Activated CD8-positive, alpha-beta memory T cell treated with anti-CD3 and anti-CD28 coated beads for 24 hours (primary cell): ENCODE data around the gene ABCA10.

Experiments
- DNase-seq: peaks from one replicate; pipeline ENCODE4 v3.0.0-alpha.2; 2020

The ABCA10 gene

DNA sequence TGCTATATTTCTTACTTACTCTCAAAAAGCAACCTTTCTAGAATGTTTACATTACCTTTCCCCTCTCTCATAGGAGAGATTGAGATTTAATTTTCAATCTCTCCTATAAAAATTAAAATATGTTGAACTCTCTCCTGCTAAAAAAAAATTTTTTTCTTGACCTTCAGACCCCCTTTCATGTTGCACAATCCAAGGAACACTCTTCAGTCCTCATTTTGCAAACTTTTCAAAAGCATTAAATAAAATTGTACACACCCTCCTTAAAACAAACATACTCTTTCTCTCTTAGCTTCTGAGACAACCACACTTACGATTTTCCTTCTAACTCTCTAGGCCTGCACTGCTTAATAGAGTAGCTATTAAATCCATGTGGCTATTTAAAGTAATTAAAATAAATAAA is 78.3 kb downstream of the ABCA10 start:
- no peak for DNase-seq

DNA sequence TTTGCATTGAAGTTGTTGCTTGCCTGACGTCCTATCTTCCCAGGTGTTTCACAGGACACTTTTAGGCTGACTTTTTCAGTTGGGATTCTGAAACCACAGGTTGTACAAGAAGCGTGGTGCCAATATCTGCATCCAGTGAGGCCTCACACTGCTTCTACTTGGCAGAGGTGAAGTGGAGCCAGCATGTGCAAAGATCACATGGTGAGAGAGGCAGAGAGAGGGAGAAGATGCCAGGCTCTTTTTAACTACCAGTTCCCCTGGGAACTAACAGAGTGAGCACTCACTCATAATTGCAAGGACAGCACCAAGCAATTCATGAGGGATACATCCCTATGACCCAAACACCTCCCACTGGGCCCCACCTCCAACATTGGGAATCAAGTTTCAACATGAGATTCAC is 81.2 kb downstream of the ABCA10 start:
- DNase-seq, result no peak

DNA sequence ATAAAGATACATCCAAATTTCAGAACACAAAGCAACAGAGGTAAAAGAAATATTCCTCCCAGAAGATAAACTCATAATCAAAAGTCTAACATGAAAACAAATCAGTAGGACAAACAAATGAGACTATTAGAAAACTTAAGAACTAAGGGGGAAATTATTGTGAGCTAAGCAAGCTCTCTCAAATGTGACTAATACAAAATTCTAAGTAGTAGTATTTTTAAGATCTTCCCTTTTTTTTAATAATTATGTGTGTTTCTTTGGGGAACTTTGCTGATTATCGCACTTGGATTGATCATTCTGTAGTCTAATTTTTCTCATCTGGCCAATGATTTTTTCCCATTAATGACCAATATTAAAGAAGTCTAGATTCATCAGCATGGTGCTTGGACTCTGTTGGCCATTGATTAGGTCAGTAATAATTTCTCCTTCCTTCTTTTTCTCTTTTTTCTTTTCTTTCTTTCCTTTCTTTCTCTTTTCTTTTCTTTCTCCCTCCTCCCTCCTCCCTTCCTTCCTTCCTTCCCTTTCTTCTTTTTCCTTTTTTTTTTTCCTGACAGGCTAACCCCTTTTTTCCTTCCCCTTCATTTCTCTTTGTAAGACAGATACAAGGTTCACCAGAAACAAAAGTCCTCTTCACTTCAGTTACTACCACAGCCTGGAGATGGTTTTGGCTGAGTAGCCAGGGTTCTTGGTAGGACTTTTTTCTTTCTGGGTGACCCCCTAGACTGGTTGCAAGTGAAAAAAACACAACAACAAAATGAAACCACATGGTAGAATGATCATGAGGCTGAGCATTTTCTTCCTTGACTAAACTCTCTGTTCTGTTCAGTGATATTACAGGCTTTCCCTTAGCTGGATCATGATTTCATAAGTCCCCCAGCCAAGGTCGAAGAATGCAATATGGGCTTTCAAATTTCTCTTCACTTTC is 84.0 kb downstream of the ABCA10 start:
- no peak for DNase-seq

GRCh38 chr17:69143683-69144231 is 84.9 kb downstream of the ABCA10 start:
- DNase-seq, result no peak

DNA sequence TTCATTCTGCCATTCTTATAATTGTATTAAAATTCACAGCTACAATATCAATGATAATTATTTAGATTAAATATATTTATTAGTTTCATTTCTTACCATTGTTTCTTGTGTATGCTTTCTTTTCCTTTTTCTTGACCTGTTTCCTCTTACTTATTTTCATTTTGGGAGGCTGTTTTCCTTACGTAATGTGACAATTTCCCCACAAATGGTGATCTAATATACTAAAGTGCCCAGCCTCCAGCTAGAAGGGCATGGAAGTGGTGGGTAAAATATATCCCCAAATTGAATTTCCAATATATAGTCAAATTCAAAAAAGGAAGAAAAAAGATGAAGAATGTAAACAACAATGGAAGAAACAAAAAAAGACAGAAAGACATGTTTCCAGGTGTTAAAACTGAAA is 85.5 kb downstream of the ABCA10 start:
- DNase-seq, result no peak

DNA sequence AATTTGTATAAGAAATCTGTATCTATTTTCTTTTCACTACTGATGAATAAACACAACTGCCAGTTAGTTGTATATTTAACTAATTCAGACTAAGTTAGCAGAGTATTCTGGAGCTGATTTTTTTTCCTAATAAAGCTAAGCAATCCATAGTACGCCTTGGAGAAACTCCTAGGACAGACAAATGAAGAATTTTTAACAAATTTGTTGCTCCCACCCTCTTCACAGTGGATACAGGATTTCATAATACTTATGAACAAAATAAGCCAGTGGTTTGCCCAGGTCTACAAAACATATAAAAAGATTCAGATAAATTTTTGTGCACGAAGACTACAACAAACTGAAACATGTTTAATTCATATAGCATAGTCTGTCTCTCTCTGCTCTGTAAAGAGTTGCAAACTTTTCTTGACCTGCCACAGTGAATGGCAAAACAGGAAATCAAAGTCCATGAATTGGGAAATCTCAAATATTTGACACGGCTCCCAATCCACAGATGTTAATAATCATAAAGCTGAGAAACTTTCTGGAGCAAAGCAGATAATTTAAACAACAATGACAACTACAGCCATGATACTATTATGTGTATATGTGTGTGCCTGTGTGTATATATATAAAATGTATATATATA is 86.3 kb downstream of the ABCA10 start:
- no peak for DNase-seq

DNA sequence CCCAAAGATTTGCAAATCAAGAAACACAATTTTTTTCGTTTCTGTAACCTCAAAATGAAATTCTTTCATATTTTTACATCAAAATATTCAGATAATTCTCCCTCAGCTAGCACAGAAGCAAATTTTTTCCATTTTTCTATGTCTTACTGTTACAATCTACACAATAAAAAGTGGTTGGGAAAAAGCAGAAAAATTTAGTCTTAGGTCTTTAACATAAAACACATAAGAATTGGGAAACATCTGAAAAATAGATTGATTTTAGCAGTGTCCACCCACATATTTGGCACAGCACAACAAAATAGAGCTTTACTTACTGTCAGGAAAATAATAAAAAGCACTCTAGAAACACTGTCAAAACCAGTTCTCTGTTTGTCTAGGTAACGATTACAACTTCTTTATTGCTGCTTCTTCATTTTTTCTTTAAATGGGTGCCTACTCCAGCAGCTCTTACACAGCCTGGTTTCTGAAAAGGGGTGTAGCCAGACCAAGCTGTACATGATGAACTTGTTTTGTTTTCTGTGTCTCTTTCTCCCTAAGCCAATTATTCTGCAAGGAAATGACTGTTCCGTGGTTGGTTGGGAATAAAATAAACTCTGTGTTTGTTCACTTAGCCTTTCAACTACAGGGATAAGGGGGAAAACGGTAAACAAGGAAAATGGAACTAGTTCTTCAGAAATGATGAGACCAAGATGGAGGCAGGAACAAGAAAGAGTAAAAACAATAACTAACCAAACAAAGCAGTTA is 87.0 kb downstream of the ABCA10 start, which contains the start of gene ABCA6:
Gene ABCA6, minus strand, starts transcription at position 465 of the 744 bp plus-strand sequence. CDS start 1,192 bp downstream, outside the sequence.
- DNase-seq, result no peak

DNA sequence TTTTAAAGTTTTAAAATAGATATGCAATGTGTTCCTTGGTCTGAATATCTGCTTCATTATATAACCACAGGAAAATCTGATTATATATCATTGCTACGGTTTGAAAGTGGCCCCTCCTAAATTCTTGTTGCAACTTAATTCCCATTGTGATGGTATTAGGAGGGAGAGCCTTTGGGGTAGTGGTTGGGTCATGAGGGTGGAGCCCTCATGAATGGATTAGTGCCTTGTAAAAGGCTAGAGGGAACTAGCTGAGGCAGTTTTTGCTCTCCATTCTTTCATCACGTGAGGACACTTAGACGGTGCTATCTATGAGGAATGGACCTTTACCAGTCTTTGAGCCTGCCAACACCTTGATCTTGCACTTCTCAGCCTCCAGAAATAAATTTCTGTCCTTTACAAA is 94.5 kb downstream of the ABCA10 start:
- no peak for DNase-seq

DNA sequence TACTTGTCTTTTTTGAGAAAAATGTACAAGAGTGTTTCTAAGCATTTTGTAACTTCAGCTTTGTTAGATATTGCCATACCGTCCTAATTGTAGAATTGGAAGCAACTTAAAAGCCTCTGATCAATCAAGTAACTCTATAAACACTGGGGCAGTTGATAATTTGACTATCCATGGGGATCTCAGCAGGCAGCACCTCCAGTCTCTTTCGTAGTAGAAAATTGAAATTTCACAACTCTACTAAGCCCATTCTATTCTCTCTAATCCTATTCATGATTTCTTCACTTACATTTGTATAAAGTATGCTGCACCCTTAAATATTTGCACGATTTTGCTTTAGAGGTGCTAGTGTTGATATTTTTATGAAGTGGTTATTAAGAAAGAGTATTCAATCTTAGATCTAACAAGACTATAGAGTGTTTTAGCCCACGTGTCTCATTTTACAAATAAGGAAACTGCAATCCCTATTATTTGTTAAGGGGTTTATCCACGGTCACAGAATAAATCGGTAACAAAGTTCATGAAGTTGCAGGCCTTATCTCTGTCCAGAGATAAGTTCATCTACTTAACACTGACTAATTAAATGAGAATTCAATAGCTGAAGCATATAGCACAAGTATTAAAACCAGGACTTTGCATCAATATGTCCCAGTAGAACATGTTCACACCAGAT is 97.9 kb downstream of the ABCA10 start:
- DNase-seq, result no peak

GRCh38 chr17:69123626-69124025 is 105.0 kb downstream of the ABCA10 start:
- DNase-seq, result no peak

GRCh38 chr17:69122065-69122464 is 106.6 kb downstream of the ABCA10 start:
- DNase-seq, result no peak

DNA sequence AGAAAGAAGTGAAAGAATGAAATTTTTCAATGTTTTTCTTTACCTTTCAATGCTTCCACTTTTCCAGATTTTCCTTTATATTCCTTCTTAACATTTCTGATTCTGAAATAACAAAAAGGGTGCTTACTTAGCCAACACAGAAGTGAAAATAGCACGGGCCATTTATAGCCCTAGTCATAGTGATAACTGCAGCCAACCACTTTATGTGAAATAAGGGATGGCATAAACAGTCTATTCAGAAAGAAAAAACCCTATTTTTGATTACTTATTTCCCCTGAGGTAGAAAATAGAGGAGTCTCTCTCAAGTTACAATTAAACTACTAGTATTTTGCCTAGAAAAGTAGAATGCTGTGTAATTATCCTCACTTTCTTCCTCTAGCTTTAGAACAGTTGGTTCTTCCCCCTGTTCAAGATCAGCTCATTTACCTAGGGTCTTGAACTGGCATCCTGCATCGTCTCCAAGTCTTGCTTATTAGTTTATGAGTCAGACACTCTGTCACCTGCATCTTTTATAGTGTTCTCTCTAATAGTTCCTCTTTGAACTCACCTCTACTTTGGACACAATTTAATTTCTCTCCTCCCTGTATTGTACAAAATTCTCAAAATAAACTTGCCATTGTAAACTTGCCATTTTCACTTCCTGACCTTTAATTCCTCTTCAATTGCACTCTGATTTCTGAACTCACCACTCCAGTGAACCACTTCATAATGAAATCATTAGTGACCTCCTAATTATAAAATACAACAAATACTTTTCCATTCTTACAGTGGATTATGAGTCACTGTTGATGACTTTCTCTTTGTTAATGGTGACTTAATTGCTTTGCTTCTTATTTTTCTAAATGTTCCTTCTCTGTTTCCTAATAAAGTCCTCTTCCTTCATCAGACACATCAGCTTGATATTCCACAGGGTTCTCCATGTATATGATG is 110.5 kb downstream of the ABCA10 start:
- DNase-seq, result no peak

DNA sequence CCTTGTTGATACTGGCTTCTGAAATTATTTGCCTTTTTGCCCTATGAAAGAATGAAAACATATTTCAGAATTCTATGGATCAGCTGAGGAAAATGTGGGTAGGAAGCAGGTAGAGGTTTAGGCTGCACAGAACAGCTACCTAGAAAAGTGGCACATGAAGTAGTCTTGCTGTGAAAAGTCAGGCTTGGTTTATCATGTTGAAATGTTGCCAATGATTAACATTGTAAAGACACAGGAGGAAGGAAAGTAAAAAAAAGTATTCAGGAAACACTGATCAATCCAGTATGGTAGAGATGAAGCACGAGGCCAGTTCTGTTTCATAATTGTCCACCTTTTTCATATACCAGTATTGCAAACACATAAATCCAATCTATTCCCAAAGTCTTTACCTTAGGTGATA is 116.8 kb downstream of the ABCA10 start:
- no peak for DNase-seq

DNA sequence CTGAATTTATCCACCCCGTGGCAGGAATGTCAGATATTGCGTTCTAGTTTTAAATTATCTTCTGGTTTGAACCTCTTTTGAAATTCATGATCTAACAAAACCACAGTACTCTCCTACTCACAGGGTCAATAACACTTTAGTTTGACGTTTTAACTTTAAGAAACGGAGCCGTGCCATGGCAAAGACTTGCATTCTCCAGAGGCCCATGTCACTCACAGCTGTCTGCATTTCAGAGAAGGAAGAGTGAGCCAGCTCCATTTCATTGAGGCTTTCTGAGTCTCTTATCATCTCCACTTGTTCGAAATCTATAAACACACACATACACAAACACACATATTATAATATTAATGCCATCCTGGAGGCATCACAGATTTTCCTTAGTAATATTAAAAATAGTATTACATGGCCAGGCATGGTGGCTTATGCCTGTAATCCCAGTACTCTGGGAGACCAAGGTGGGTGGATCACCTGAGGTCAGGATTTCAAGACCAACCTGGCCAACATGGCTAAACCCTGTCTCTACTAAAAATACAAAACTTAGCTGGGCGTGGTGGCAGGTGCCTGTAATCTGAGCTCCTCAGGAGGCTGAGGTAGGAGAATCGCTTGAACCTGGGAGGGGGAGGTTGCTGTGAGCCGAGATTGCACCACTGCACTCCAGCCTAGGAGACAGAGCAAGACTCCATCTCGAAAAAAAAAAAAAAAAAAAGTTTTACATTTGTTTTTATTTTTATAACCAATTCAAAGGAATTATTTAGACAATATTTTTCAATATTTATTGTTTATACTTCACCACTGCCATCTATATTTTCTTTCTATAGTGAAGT is 122.5 kb downstream of the ABCA10 start:
- no peak for DNase-seq

DNA sequence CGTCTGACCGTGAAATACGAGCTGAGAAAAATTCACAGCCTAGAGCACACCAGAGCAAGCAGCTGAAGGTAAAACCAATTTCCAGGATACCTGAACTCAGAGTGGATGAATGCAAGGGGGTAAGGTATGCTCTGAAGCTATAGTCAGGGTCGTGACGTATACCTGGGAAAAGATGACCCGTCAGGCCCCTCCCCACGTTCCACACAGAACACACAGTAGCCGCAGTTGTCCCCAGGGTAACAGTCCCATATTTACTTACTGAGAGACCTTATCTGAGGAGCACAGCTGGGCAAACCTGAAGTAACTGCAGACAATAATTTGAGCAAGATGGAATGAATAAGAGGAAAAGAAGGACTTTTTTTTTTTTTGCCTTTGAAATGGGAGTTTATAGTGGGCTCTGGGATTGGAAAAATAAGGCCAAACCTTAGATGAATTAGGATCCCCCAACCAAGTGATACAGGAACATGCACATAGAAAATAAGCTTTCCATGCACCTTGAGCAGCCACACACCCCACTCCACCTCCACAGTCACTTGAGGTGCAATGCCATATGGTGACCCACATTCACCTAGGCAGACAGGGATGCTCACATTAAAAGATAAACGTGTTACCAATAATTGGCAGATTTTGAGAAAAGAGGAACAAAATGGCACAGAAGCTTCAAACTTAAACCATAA is 124.9 kb downstream of the ABCA10 start:
- no peak for DNase-seq

- DNase-seq, result no peak
Measured at GRCh38 chr17:69098625-69099024, 130.0 kb downstream of the ABCA10 start.
